GM23338 (cell line): Measurements from ENCODE around the gene GSTM1. TPM values are rescaled to one million over a fixed set of nuclear protein-coding genes. Genes with fewer than 3 reads are reported as not detected.

Source experiments
- ATAC-seq: fragments of 200-7000 bp; cut with Tn5 transposase; 3 replicates; pipeline ENCODE4 v1.9.1; 2020
- DNase-seq: peaks from one replicate; pipeline ENCODE4 v3.0.0-alpha.2; 2015; ENCODE audit warnings: low spot score
- H2AFZ ChIP-seq: fragments of 200-600 bp; sonication (generic); 2 replicates; pipeline ENCODE4 v1.8.0; 2016; ENCODE audit warnings: antibody characterized with exemption, mild to moderate bottlenecking, moderate library complexity
- H3F3A ChIP-seq: fragments of 200-600 bp; sonication (generic); replicated peaks from 2 replicates; pipeline ENCODE4 v1.8.0; 2017; ENCODE audit warnings: antibody characterized with exemption, mixed run types, low read depth
- H3K27ac ChIP-seq: fragments of 200-600 bp; sonication (generic); 2 replicates; pipeline ENCODE4 v1.6.1; 2016; ENCODE audit warnings: low read depth
- H3K27me3 ChIP-seq: fragments of 200-600 bp; sonication (generic); 2 replicates; pipeline ENCODE4 v1.8.0; 2016; ENCODE audit warnings: mild to moderate bottlenecking, mixed run types, moderate library complexity; ENCODE audit not compliant: insufficient read depth
- H3K36me3 ChIP-seq: fragments of 200-600 bp; sonication (generic); 2 replicates; pipeline ENCODE4 v1.8.0; 2016; ENCODE audit warnings: mild to moderate bottlenecking; ENCODE audit not compliant: insufficient read depth
- H3K4me1 ChIP-seq: fragments of 200-600 bp; sonication (generic); 2 replicates; pipeline ENCODE4 v1.8.0; 2016; ENCODE audit warnings: mild to moderate bottlenecking, moderate library complexity; ENCODE audit not compliant: insufficient read depth
- H3K4me2 ChIP-seq: fragments of 200-600 bp; sonication (generic); 2 replicates; pipeline ENCODE4 v1.7.1; 2017; ENCODE audit warnings: mixed run types
- H3K4me3 ChIP-seq: fragments of 200-600 bp; sonication (generic); 2 replicates; pipeline ENCODE4 v1.6.1; 2016; ENCODE audit warnings: mixed run types
- H3K79me2 ChIP-seq: fragments of 200-600 bp; sonication (generic); replicated peaks from 2 replicates; pipeline ENCODE4 v1.8.0; 2017; ENCODE audit warnings: mild to moderate bottlenecking; ENCODE audit not compliant: insufficient read depth
- H3K9me2 ChIP-seq: fragments of 200-600 bp; sonication (generic); 2 replicates; pipeline ENCODE4 v1.8.0; 2017; ENCODE audit not compliant: insufficient read depth
- H4K20me1 ChIP-seq: fragments of 200-600 bp; sonication (generic); replicated peaks from 2 replicates; pipeline ENCODE4 v1.8.0; 2017; ENCODE audit warnings: mild to moderate bottlenecking; ENCODE audit not compliant: insufficient read depth
- H3K27ac Mint-ChIP-seq: 2 replicates; pipeline ENCODE4 v1.8.0; 2020; ENCODE audit warnings: inconsistent platforms, mild to moderate bottlenecking, moderate library complexity, mixed read lengths
- H3K27me3 Mint-ChIP-seq: 3 replicates; pipeline ENCODE4 v1.8.0; 2022; ENCODE audit warnings: low read depth, mild to moderate bottlenecking, moderate library complexity, mixed read lengths, inconsistent platforms; ENCODE audit not compliant: insufficient read depth, poor library complexity
- H3K36me3 Mint-ChIP-seq: 3 replicates; pipeline ENCODE4 v1.8.0; 2021; ENCODE audit warnings: low read depth, mild to moderate bottlenecking, inconsistent platforms, moderate library complexity, mixed read lengths
- H3K4me1 Mint-ChIP-seq: 3 replicates; pipeline ENCODE4 v1.8.0; 2020; ENCODE audit warnings: mild to moderate bottlenecking, inconsistent platforms, mixed read lengths
- H3K4me3 Mint-ChIP-seq: 3 replicates; pipeline ENCODE4 v1.8.0; 2021; ENCODE audit warnings: moderate library complexity, mild to moderate bottlenecking, inconsistent platforms, mixed read lengths
- H3K9me3 Mint-ChIP-seq: 3 replicates; pipeline ENCODE4 v1.8.0; 2020; ENCODE audit warnings: moderate library complexity, mild to moderate bottlenecking, inconsistent platforms, mixed read lengths
- EZH2 ChIP-seq: fragments of 200-600 bp; sonication (generic); IDR thresholded peaks from one replicate; pipeline ENCODE4 v1.8.0; 2017; ENCODE audit warnings: antibody characterized with exemption, mild to moderate bottlenecking, low read depth; ENCODE audit not compliant: unreplicated experiment
- JUNB ChIP-seq: IDR thresholded peaks from one replicate; pipeline ENCODE4 v1.6.1; 2016; ENCODE audit warnings: antibody characterized with exemption; ENCODE audit not compliant: unreplicated experiment
- NANOG ChIP-seq: IDR thresholded peaks from 2 replicates; pipeline ENCODE4 v1.6.1; 2016; ENCODE audit warnings: antibody characterized with exemption, borderline replicate concordance
- POLR2AphosphoS5 ChIP-seq: IDR thresholded peaks from 2 replicates; pipeline ENCODE4 v1.6.1; 2016; ENCODE audit warnings: antibody characterized with exemption, low read depth
- STAT1 ChIP-seq: IDR thresholded peaks from one replicate; pipeline ENCODE4 v1.6.1; 2016; ENCODE audit warnings: antibody characterized with exemption; ENCODE audit not compliant: unreplicated experiment
- ZNF114 ChIP-seq: fragments of 250-450 bp; sonication (Bioruptor Pico); IDR thresholded peaks from 2 replicates; pipeline ENCODE4 v1.5.0; 2020; ENCODE audit warnings: mild to moderate bottlenecking, moderate library complexity
- polyA plus RNA-seq: library from polyadenylated mRNA; unstranded; fragments of >200 nt; fragmentation: Nextera tagmentation; extraction: Ambion mirVana; gene quantifications from 2 replicates; pipeline ENCODE4 v1.2.1, GENCODE V29; 2016
- total RNA-seq: library from RNA; depleted of rRNA; stranded (reverse); fragments of >200 nt; shearing (Covaris generic); gene quantifications from 2 replicates; pipeline ENCODE4 v1.2.3, GENCODE V29; 2014
- TF ChIP-seq, protein P1 (sequence below): fragments of 250-450 bp; sonication (Bioruptor Pico); IDR thresholded peaks from 2 replicates; pipeline ENCODE4 v1.5.0; 2020; ENCODE audit warnings: mild to moderate bottlenecking, moderate library complexity

GSTM1 gene
- total and polyA plus RNA-seq, 2 experiments from 2014 or later = not detected

- peaks cover 9% of the 10 kb centered on the region; the same call in 2 of the 3 replicates for H3K4me1 Mint-ChIP-seq
- H3K36me3 ChIP-seq = no peaks in the 10 kb centered on the region
- no peak within 1 kb of the TSS for H3K27ac ChIP-seq
- TF ChIP-seq EZH2 (no peak), POLR2AphosphoS5 (peak; percentile 51)
- H2AFZ ChIP-seq = peak within 1 kb of the TSS; percentile 90
- peak; percentile 96 for DNase-seq
- no peaks in the 10 kb centered on the region for H3K79me2 ChIP-seq
- H3K9me3 Mint-ChIP-seq = no peaks in the 10 kb centered on the region
- peaks cover 2% of the 10 kb centered on the region for H3K27me3 Mint-ChIP-seq
- peak within 1 kb of the TSS; percentile 76 for H3K4me3 Mint-ChIP-seq
- H3K4me3 ChIP-seq = peak within 1 kb of the TSS; percentile 56
- H4K20me1 ChIP-seq = no peaks in the 10 kb centered on the region
- no peaks in the 10 kb centered on the region for H3K27me3 ChIP-seq
- peak within 1 kb of the TSS; percentile 72 for H3K4me2 ChIP-seq
- ATAC-seq = peak; percentile 100
- H3K9me2 ChIP-seq = no peaks in the 10 kb centered on the region
- no peaks in the 10 kb centered on the region for H3F3A ChIP-seq
- H3K36me3 Mint-ChIP-seq = no peaks in the 10 kb centered on the region
- peak within 1 kb of the TSS; percentile 62; the same call in 1 of the 2 replicates for H3K27ac Mint-ChIP-seq
- peaks cover 8% of the 10 kb centered on the region; the same call in 1 of the 2 replicates for H3K4me1 ChIP-seq
Measured at GRCh38 chr1:109667452-109668122, 20.0 kb upstream of the GSTM1 start, which contains the start of gene GSTM2. TSS of gene GSTM2 (plus strand) at chr1:109668057. CDS start at chr1:109668116, 59 bp downstream.

GRCh38 chr1:109668123-109668775 is 19.4 kb upstream of the GSTM1 start:
- peak overlapping the region; percentile 72 for H3K4me2 ChIP-seq

More at GRCh38 chr1:109668123-109668775, 19.4 kb upstream of the GSTM1 start:
- peaks cover 2% of the 10 kb centered on the region for H3K27me3 Mint-ChIP-seq
- peak overlapping the region; percentile 76 for H3K4me3 Mint-ChIP-seq
- peak overlapping the region; percentile 56 for H3K4me3 ChIP-seq
- H3F3A ChIP-seq = no peaks in the 10 kb centered on the region
- H3K9me2 ChIP-seq = no peaks in the 10 kb centered on the region
- H3K79me2 ChIP-seq = no peaks in the 10 kb centered on the region
- H3K27ac Mint-ChIP-seq = no peak overlapping the region
- TF ChIP-seq ZNF114 (CRISPR knock-in tag) (no peak), JUNB (no peak), POLR2AphosphoS5 (no peak), NANOG (no peak), STAT1 (no peak)
- TF ChIP-seq, protein P1, sequence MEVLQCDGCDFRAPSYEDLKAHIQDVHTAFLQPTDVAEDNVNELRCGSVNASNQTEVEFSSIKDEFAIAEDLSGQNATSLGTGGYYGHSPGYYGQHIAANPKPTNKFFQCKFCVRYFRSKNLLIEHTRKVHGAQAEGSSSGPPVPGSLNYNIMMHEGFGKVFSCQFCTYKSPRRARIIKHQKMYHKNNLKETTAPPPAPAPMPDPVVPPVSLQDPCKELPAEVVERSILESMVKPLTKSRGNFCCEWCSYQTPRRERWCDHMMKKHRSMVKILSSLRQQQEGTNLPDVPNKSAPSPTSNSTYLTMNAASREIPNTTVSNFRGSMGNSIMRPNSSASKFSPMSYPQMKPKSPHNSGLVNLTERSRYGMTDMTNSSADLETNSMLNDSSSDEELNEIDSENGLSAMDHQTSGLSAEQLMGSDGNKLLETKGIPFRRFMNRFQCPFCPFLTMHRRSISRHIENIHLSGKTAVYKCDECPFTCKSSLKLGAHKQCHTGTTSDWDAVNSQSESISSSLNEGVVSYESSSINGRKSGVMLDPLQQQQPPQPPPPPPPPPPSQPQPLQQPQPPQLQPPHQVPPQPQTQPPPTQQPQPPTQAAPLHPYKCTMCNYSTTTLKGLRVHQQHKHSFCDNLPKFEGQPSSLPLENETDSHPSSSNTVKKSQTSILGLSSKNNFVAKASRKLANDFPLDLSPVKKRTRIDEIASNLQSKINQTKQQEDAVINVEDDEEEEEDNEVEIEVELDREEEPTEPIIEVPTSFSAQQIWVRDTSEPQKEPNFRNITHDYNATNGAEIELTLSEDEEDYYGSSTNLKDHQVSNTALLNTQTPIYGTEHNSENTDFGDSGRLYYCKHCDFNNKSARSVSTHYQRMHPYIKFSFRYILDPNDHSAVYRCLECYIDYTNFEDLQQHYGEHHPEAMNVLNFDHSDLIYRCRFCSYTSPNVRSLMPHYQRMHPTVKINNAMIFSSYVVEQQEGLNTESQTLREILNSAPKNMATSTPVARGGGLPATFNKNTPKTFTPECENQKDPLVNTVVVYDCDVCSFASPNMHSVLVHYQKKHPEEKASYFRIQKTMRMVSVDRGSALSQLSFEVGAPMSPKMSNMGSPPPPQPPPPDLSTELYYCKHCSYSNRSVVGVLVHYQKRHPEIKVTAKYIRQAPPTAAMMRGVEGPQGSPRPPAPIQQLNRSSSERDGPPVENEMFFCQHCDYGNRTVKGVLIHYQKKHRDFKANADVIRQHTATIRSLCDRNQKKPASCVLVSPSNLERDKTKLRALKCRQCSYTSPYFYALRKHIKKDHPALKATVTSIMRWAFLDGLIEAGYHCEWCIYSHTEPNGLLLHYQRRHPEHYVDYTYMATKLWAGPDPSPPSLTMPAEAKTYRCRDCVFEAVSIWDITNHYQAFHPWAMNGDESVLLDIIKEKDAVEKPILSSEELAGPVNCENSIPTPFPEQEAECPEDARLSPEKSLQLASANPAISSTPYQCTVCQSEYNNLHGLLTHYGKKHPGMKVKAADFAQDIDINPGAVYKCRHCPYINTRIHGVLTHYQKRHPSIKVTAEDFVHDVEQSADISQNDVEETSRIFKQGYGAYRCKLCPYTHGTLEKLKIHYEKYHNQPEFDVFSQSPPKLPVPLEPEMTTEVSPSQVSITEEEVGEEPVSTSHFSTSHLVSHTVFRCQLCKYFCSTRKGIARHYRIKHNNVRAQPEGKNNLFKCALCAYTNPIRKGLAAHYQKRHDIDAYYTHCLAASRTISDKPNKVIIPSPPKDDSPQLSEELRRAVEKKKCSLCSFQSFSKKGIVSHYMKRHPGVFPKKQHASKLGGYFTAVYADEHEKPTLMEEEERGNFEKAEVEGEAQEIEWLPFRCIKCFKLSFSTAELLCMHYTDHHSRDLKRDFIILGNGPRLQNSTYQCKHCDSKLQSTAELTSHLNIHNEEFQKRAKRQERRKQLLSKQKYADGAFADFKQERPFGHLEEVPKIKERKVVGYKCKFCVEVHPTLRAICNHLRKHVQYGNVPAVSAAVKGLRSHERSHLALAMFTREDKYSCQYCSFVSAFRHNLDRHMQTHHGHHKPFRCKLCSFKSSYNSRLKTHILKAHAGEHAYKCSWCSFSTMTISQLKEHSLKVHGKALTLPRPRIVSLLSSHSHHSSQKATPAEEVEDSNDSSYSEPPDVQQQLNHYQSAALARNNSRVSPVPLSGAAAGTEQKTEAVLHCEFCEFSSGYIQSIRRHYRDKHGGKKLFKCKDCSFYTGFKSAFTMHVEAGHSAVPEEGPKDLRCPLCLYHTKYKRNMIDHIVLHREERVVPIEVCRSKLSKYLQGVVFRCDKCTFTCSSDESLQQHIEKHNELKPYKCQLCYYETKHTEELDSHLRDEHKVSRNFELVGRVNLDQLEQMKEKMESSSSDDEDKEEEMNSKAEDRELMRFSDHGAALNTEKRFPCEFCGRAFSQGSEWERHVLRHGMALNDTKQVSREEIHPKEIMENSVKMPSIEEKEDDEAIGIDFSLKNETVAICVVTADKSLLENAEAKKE (CRISPR knock-in tag) = no peak
- ATAC-seq (peak; percentile 74), DNase-seq (no peak)
- peaks cover 9% of the 10 kb centered on the region; the same call in 2 of the 3 replicates for H3K4me1 Mint-ChIP-seq
- no peak overlapping the region for H3K27ac ChIP-seq
- H3K36me3 ChIP-seq = no peaks in the 10 kb centered on the region
- no peaks in the 10 kb centered on the region for H4K20me1 ChIP-seq
- H3K9me3 Mint-ChIP-seq = no peaks in the 10 kb centered on the region
- peak overlapping the region; percentile 90 for H2AFZ ChIP-seq
- no peaks in the 10 kb centered on the region for H3K27me3 ChIP-seq
- no peaks in the 10 kb centered on the region for H3K36me3 Mint-ChIP-seq
- peaks cover 8% of the 10 kb centered on the region; the same call in 1 of the 2 replicates for H3K4me1 ChIP-seq
